ENCODE measurements around the gene TMEM168.
"Not testable (repeated sequence)": the region's sequence is repeated elsewhere in the genome, so short reads cannot be mapped to it uniquely, and the experiment has no call there.

Gene TMEM168, protein sequence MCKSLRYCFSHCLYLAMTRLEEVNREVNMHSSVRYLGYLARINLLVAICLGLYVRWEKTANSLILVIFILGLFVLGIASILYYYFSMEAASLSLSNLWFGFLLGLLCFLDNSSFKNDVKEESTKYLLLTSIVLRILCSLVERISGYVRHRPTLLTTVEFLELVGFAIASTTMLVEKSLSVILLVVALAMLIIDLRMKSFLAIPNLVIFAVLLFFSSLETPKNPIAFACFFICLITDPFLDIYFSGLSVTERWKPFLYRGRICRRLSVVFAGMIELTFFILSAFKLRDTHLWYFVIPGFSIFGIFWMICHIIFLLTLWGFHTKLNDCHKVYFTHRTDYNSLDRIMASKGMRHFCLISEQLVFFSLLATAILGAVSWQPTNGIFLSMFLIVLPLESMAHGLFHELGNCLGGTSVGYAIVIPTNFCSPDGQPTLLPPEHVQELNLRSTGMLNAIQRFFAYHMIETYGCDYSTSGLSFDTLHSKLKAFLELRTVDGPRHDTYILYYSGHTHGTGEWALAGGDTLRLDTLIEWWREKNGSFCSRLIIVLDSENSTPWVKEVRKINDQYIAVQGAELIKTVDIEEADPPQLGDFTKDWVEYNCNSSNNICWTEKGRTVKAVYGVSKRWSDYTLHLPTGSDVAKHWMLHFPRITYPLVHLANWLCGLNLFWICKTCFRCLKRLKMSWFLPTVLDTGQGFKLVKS

GRCh38 chr7:112789817-112790585 is at the start of gene TMEM168:
TMEM168 (minus strand) TSS chr7:112790393; CDS start chr7:112784825, 5,568 bp downstream.
- TF ChIP-seq, protein P1, sequence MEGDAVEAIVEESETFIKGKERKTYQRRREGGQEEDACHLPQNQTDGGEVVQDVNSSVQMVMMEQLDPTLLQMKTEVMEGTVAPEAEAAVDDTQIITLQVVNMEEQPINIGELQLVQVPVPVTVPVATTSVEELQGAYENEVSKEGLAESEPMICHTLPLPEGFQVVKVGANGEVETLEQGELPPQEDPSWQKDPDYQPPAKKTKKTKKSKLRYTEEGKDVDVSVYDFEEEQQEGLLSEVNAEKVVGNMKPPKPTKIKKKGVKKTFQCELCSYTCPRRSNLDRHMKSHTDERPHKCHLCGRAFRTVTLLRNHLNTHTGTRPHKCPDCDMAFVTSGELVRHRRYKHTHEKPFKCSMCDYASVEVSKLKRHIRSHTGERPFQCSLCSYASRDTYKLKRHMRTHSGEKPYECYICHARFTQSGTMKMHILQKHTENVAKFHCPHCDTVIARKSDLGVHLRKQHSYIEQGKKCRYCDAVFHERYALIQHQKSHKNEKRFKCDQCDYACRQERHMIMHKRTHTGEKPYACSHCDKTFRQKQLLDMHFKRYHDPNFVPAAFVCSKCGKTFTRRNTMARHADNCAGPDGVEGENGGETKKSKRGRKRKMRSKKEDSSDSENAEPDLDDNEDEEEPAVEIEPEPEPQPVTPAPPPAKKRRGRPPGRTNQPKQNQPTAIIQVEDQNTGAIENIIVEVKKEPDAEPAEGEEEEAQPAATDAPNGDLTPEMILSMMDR (conservative IDR thresholded peaks at IDR 0.05; ENCODE audit: low read depth, low read length): peak; percentile 4
- peak; percentile 83 for DNase-seq (ENCODE audit: low read depth)
- H3K4me3 ChIP-seq (ENCODE audit: low read depth, low read length): peak within 1 kb of the TSS; percentile 89

DNA sequence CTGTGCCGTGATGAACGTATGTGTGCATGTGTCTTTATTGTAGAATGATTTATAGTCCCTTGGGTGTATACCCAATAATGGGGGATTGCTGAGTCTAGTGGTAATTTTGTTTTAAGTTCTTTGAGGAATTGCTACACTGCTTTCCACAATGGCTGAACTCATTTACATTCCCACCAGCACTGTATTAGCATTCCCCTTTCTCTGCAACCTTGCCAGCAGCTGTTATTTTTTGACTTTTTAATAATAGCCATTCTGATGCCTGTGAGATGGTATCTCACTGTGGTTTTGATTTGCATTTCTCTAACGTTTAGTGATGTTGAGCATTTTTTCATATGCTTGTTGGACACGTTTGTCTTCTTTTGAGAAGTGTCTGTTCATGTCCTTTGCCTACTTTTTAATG is 45.7 kb upstream of the TMEM168 start:
- DNase-seq (ENCODE audit: low read depth); H3K4me3 ChIP-seq (ENCODE audit: low read depth, low read length): not testable (repeated sequence)

- TF ChIP-seq, protein P1 (conservative IDR thresholded peaks at IDR 0.05; ENCODE audit: low read depth, low read length): no peak
- H3K4me3 ChIP-seq (ENCODE audit: low read depth, low read length): no peak overlapping the region
- no peak for DNase-seq (ENCODE audit: low read depth)
These were observed 42.9 kb upstream of the TMEM168 start for GRCh38 chr7:112833082-112833481.

DNA sequence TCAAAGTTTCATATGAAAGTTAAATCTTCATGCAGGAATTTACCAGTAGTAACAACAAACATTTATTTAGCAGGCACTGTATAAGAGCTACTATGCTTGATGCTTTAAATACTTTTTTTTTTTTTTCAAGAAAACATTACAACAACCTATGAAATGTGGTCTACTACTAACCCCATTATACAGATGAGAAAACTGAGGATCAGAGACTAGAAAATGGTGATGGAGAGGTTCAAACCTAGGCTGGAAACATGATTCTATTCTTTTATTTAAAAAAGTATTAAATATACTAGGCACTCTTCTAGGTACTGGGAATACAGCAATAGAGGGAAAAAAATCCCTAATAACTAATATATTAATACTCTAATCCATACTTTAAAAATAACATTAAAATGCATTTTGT is 40.6 kb upstream of the TMEM168 start:
- TF ChIP-seq, protein P1 (conservative IDR thresholded peaks at IDR 0.05; ENCODE audit: low read depth, low read length): no peak
- DNase-seq (ENCODE audit: low read depth): no peak
- H3K4me3 ChIP-seq (ENCODE audit: low read depth, low read length): no peak overlapping the region

- no peak for DNase-seq (ENCODE audit: low read depth)
- TF ChIP-seq, protein P1 (conservative IDR thresholded peaks at IDR 0.05; ENCODE audit: low read depth, low read length): no peak
- no peak overlapping the region for H3K4me3 ChIP-seq (ENCODE audit: low read depth, low read length)
These were observed 38.5 kb upstream of the TMEM168 start for GRCh38 chr7:112828696-112829095.

DNA sequence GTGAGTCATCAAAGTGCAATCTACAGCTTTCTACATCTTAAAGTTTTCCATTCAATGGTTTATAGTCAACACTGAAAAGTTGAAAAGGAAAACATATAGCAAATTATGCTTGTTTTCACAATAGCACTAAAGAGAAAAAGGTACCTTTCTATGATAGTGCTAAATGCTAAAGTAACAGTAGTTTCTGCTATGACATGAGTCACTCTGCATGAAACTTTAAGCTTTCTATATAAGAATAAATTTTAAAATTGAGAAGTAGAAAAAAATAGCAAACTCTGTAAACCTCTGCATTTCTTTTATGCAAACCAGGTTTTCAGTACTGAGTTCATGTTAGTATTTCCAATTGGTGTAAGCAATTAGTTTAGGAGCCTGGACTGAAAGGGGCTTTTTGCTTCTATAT is 31.2 kb upstream of the TMEM168 start:
- TF ChIP-seq, protein P1 (conservative IDR thresholded peaks at IDR 0.05; ENCODE audit: low read depth, low read length): no peak
- no peak for DNase-seq (ENCODE audit: low read depth)
- H3K4me3 ChIP-seq (ENCODE audit: low read depth, low read length): no peak overlapping the region

DNA sequence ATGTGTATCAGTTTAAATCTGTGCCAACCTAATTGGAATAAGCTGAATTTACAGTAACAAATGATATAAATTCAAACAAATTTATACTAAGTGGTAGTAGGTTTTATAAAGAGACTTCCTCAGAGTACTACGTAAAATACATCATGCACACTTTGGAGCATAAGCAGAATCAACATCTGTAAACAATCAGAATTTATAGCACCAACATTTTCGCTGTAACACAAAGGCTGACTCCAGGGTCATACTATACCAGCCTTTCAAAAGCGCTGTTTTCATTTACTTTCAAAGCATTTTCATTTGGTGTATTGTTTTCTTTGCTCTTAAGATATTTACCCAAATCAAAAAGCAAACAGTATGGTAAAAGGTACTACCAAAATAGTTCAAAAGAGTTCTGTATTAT is 29.3 kb upstream of the TMEM168 start:
- TF ChIP-seq, protein P1 (conservative IDR thresholded peaks at IDR 0.05; ENCODE audit: low read depth, low read length): no peak
- DNase-seq (ENCODE audit: low read depth): no peak
- no peak overlapping the region for H3K4me3 ChIP-seq (ENCODE audit: low read depth, low read length)
